Common myeloid progenitor, CD34-positive (primary cell): ENCODE data around the gene IMMP2L.

ENCODE experiments used
- CTCF ChIA-PET: fragments of 350-600 bp; sonication (Branson Sonifier 250); formaldehyde crosslinking; loops from one replicate; lab custom pipeline; 2021; ENCODE audit warnings: antibody characterized with exemption; lab: Charles Lee
- POLR2A ChIA-PET: fragments of 350-600 bp; sonication (Branson Sonifier 250); formaldehyde crosslinking; loops from one replicate; lab custom pipeline; 2021; ENCODE audit warnings: antibody characterized with exemption; lab: Charles Lee
- DNase-seq, 3 donors: peaks; one replicate each; pipeline versions ENCODE4 v3.0.0 to v3.0.0-alpha.2; 2013
- H3K27ac ChIP-seq, 2 experiments: 1 replicate in 1 of 2; 2 replicates in 1 of 2; pipeline ENCODE4 v1.7.0; 2013; ENCODE audit warnings: inconsistent platforms in 2 of 2, low read length in 2 of 2, mild to moderate bottlenecking in 2 of 2, low read depth in 1 of 2, moderate library complexity in 1 of 2; ENCODE audit not compliant: severe bottlenecking in 2 of 2, insufficient read depth in 1 of 2, poor library complexity in 1 of 2
- H3K27me3 ChIP-seq, 5 experiments: replicated peaks in 2 of 5; 1 replicate in 3 of 5; 2 replicates in 2 of 5; pipeline versions ENCODE4 v1.6.1 to v1.7.0; 2013; ENCODE audit warnings: low read length in 4 of 5, mild to moderate bottlenecking in 2 of 5, moderate library complexity in 2 of 5, inconsistent platforms in 1 of 5; ENCODE audit not compliant: insufficient read depth in 5 of 5, control insufficient read depth in 4 of 5
- H3K36me3 ChIP-seq, 4 experiments: 1 replicate in 2 of 4; 2 replicates in 2 of 4; pipeline versions ENCODE4 v1.6.1 to v1.7.0; 2013; ENCODE audit warnings: low read length in 3 of 4, control low read depth in 1 of 4, mild to moderate bottlenecking in 1 of 4; ENCODE audit not compliant: control insufficient read depth in 4 of 4, insufficient read depth in 4 of 4
- H3K4me1 ChIP-seq, 4 experiments: 1 replicate in 3 of 4; 2 replicates in 1 of 4; pipeline versions ENCODE4 v1.6.1 to v1.7.1; 2013; ENCODE audit warnings: low read length in 3 of 4, mild to moderate bottlenecking in 3 of 4, control low read depth in 1 of 4, inconsistent platforms in 1 of 4, moderate library complexity in 1 of 4; ENCODE audit not compliant: control insufficient read depth in 4 of 4, insufficient read depth in 4 of 4; ENCODE audit errors: control extremely low read depth in 1 of 4
- H3K4me3 ChIP-seq, 7 experiments: 1 replicate in 4 of 7; 2 replicates in 3 of 7; pipeline versions ENCODE4 v1.5.1 to v1.7.0; 2013; ENCODE audit warnings: mild to moderate bottlenecking in 7 of 7, low read length in 6 of 7, moderate library complexity in 6 of 7, inconsistent platforms in 2 of 7, low read depth in 2 of 7, control low read depth in 1 of 7; ENCODE audit not compliant: insufficient read depth in 4 of 7, control insufficient read depth in 1 of 7; ENCODE audit errors: extremely low read depth in 1 of 7
- H3K9me3 ChIP-seq, 5 experiments: 1 replicate in 4 of 5; 2 replicates in 1 of 5; pipeline versions ENCODE4 v1.6.1 to v1.7.1; 2013; ENCODE audit warnings: low read length in 4 of 5, mild to moderate bottlenecking in 2 of 5, inconsistent platforms in 1 of 5, low read depth in 1 of 5, moderate library complexity in 1 of 5; ENCODE audit not compliant: control insufficient read depth in 4 of 5, insufficient read depth in 2 of 5; ENCODE audit errors: control extremely low read depth in 1 of 5
- WGBS: methylation state at CpG from one replicate; pipeline ENCODE4 v1.1.5; 2013; ENCODE audit not compliant: insufficient coverage; 5-methylcytosine and 5-hydroxymethylcytosine counted together

IMMP2L gene

GRCh38 chr7:111352319-111352718 lies 210.0 kb downstream of the IMMP2L start:
- no peaks in the 10 kb centered on the region for H3K9me3 ChIP-seq
- H3K27me3 ChIP-seq: no peaks in the 10 kb centered on the region
- POLR2A ChIA-PET: interaction anchor here (0.7 kb wide), 1 partner anchor 213 kb away, joined by 7 read pairs; no protein-coding TSS in a partner anchor
- no peak overlapping the region for H3K27ac ChIP-seq
- WGBS: 100% methylated on average over 1 of the region's 1 CpG
- H3K36me3 ChIP-seq: peaks cover 0 to 5% (median 0%) of the 10 kb centered on the region in 4 experiments
- H3K4me1 ChIP-seq: no peaks in the 10 kb centered on the region
- DNase-seq: no peak
- CTCF ChIA-PET: interaction anchor here (0.7 kb wide), 1 partner anchor 129 kb away, joined by 3 read pairs; no protein-coding TSS in a partner anchor
- H3K4me3 ChIP-seq: no peak overlapping the region

GRCh38 chr7:111346219-111346618 lies 216.1 kb downstream of the IMMP2L start:
- DNase-seq: no peak
- no peaks in the 10 kb centered on the region for H3K27me3 ChIP-seq
- H3K36me3 ChIP-seq: no peaks in the 10 kb centered on the region
- CTCF ChIA-PET: no interaction called here
- H3K4me3 ChIP-seq: no peak overlapping the region
- H3K9me3 ChIP-seq: peaks cover 0 to 26% (median 4%) of the 10 kb centered on the region in 5 experiments
- no peak overlapping the region for H3K27ac ChIP-seq
- POLR2A ChIA-PET: no interaction called here
- no peaks in the 10 kb centered on the region for H3K4me1 ChIP-seq

GRCh38 chr7:111343017-111343416 lies 219.3 kb downstream of the IMMP2L start:
- ChIA-PET CTCF (no interaction called here), POLR2A (no interaction called here)
- no peak for DNase-seq
- Histone ChIP-seq H3K27ac (no peak overlapping the region), H3K4me1 (peaks cover 0 to 6% (median 0%) of the 10 kb centered on the region in 4 experiments), H3K27me3 (no peaks in the 10 kb centered on the region), H3K4me3 (no peak overlapping the region), H3K36me3 (no peaks in the 10 kb centered on the region), H3K9me3 (peaks cover 0 to 26% (median 4%) of the 10 kb centered on the region in 5 experiments)

- peaks cover 0 to 17% (median 4%) of the 10 kb centered on the region in 5 experiments for H3K9me3 ChIP-seq
- H3K36me3 ChIP-seq: no peaks in the 10 kb centered on the region
- CTCF ChIA-PET: interaction anchor here (1.0 to 1.1 kb wide), 2 partner anchors 10 to 18 kb away, joined by 3 read pairs; no protein-coding TSS in a partner anchor
- POLR2A ChIA-PET: no interaction called here
- no CpG with 5 or more reads among the region's 1 CpG for WGBS
- no peaks in the 10 kb centered on the region for H3K27me3 ChIP-seq
- H3K4me3 ChIP-seq: no peak overlapping the region
- DNase-seq: peak in 2 of 3 donors; percentile 42 to 50
- H3K4me1 ChIP-seq: peaks cover 0 to 6% (median 0%) of the 10 kb centered on the region in 4 experiments
- H3K27ac ChIP-seq: no peak overlapping the region
Measured at GRCh38 chr7:111339006-111339405, 223.3 kb downstream of the IMMP2L start.

GRCh38 chr7:111333010-111333409 lies 229.3 kb downstream of the IMMP2L start:
- no CpG with 5 or more reads among the region's 1 CpG for WGBS
- no peaks in the 10 kb centered on the region for H3K36me3 ChIP-seq
- H3K4me3 ChIP-seq: no peak overlapping the region
- POLR2A ChIA-PET: no interaction called here
- CTCF ChIA-PET: no interaction called here
- H3K27ac ChIP-seq: no peak overlapping the region
- no peak for DNase-seq
- peaks cover 0 to 4% (median 0%) of the 10 kb centered on the region in 5 experiments for H3K9me3 ChIP-seq
- peaks cover 0 to 14% (median 4%) of the 10 kb centered on the region in 4 experiments for H3K4me1 ChIP-seq
- no peaks in the 10 kb centered on the region for H3K27me3 ChIP-seq

DNA sequence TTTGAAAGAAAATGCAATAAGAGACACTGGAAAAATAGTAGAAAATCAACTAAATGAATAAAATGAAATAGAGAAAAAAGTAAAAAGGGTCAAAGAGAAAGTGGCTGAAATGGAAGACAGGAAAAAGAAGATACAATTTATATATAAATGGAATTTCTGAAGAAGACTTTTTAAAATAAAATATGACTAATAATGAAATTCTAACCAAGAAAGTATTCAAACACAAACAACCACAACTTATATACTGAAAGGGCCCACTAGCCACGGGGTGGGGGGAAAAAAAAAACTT lies 232.1 kb downstream of the IMMP2L start:
- Histone ChIP-seq H3K27ac (no peak overlapping the region), H3K4me3 (no peak overlapping the region), H3K27me3 (no peaks in the 10 kb centered on the region), H3K9me3 (peaks cover 0 to 4% (median 0%) of the 10 kb centered on the region in 5 experiments), H3K36me3 (no peaks in the 10 kb centered on the region), H3K4me1 (peaks cover 0 to 21% (median 4%) of the 10 kb centered on the region in 4 experiments)
- no CpG with 5 or more reads among the region's 1 CpG for WGBS
- ChIA-PET POLR2A (no interaction called here), CTCF (no interaction called here)
- no peak for DNase-seq

DNA sequence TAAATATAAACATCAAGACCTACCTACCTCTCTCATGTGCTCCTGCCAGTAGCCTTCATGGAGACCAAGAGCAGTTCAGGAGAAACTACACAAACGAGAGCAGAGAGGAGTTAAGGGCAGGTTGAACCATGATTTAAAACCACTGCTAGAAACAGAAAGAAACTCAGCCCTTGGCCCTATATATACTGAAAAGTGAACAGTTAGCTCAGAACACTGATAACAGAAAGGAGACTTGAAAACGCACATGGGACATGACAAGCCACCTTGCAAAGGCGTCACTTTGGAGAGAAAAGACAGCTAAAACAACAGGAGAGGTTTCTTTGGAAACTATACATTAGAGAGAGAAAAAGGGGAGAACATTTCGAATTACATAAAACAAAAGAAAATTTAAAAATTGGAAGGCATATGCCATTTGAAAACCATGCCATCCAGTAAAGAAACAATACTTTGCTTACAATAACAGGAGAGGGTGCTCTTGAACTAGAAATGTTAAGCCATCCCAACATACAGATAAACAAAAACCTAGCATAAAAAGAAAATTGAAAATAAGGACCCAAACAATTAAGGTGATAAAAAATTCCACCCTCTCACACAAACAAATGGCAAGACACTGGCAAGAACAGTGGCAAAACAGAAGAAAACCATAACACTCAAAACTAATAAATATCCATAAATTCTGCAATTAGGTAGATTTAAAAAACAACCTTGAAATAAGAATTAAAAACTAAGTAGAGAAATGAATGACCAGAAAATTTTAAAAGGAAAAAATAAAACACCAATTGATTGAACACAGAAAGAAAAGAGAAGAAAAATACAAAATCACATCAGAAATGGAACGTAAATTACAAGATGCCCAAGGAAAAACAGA lies 232.7 kb downstream of the IMMP2L start:
- ChIA-PET POLR2A (no interaction called here), CTCF (no interaction called here)
- peak overlapping the region in 2 of 7 experiments; percentile 47 to 61 for H3K4me3 ChIP-seq
- H3K4me1 ChIP-seq: peaks cover 0 to 21% (median 4%) of the 10 kb centered on the region in 4 experiments
- no peaks in the 10 kb centered on the region for H3K36me3 ChIP-seq
- no peaks in the 10 kb centered on the region for H3K27me3 ChIP-seq
- H3K27ac ChIP-seq: peak overlapping the region; percentile 42 to 65
- H3K9me3 ChIP-seq: peaks cover 0 to 4% (median 0%) of the 10 kb centered on the region in 5 experiments
- peak; percentile 15 to 42 (median 35) for DNase-seq
- 46% methylated on average over 2 of the region's 5 CpGs for WGBS
